Hepatocyte (in vitro differentiated cells): ENCODE results near the gene NTF4.

ENCODE experiments used
- CTCF ChIP-seq: fragments of 200-600 bp; sonication (generic); IDR thresholded peaks from 2 replicates; pipeline ENCODE4 v1.5.1; 2016; ENCODE audit warnings: antibody characterized with exemption, mild to moderate bottlenecking; ENCODE audit not compliant: poor library complexity
- EZH2 ChIP-seq: fragments of 200-600 bp; sonication (generic); IDR thresholded peaks from 2 replicates; pipeline ENCODE4 v1.6.1; 2016; ENCODE audit warnings: antibody characterized with exemption, mild to moderate bottlenecking, borderline replicate concordance
- EZH2phosphoT487 ChIP-seq: fragments of 200-600 bp; sonication (generic); IDR thresholded peaks from one replicate; pipeline ENCODE4 v1.6.1; 2018; ENCODE audit warnings: antibody characterized with exemption, mild to moderate bottlenecking, low read depth, moderate library complexity; ENCODE audit not compliant: unreplicated experiment, severe bottlenecking

- TF ChIP-seq CTCF, result no peak
- TF ChIP-seq EZH2, result peak; percentile 79
- no peak for TF ChIP-seq EZH2phosphoT487
Observed at GRCh38 chr19:49071860-49072547, 7.4 kb upstream of the NTF4 start.
